ENCODE measurements around the gene SOCS2.

Gene SOCS2

DNA sequence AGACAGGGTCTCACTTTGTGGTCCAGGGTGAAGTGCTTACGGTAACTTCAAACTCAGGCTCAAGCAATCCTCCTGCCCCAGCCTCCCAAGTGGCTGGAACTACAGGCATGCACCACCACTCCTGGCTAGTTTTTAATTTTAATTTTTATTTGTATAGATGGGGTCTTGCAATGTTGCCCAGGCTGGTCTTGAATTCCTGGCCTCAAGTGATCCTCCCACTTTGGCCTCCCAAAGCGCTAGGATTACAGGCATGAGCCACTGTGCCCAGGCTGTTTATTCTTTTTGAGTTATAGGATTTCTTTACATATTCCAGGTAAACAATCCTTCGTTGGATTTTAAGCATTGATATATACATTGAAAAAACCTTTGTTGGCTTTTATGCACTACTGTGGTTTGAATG, 26.7 kb downstream of the SOCS2 start:
- TF ChIP-seq GLIS3 (CRISPR knock-in tag; IDR thresholded peaks at IDR 0.05), result no peak
- no peak for ATAC-seq

DNA sequence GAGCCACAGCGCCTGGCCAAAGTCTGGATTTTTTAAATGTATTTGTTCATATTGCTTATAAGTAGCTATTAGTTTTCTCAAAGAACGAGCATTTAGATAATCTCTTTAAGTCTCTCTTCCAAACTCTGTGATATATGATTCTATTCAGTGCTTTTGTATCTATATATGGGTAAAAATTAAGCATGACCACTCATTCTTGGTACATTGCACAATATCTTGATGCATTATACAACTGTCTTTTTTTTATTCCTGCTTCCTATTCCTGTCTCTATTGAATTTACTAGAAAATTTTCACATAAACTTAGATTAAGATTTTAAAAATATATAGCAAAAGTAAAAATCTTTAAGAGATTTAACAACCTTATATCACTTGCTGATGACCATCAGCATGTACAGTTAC, 29.1 kb downstream of the SOCS2 start:
- TF ChIP-seq ZC3H10 (CRISPR knock-in tag; IDR thresholded peaks at IDR 0.05), result no peak
- no peak for TF ChIP-seq BACH2 (CRISPR knock-in tag; IDR thresholded peaks at IDR 0.05; ENCODE audit: borderline replicate concordance)
- no peak for TF ChIP-seq GLIS3 (CRISPR knock-in tag; IDR thresholded peaks at IDR 0.05)
- TF ChIP-seq ESRRG (CRISPR knock-in tag; IDR thresholded peaks at IDR 0.05), result no peak
- TF ChIP-seq PPARA (CRISPR knock-in tag; IDR thresholded peaks at IDR 0.05; ENCODE audit: borderline replicate concordance), result no peak
- TF ChIP-seq, protein P1, sequence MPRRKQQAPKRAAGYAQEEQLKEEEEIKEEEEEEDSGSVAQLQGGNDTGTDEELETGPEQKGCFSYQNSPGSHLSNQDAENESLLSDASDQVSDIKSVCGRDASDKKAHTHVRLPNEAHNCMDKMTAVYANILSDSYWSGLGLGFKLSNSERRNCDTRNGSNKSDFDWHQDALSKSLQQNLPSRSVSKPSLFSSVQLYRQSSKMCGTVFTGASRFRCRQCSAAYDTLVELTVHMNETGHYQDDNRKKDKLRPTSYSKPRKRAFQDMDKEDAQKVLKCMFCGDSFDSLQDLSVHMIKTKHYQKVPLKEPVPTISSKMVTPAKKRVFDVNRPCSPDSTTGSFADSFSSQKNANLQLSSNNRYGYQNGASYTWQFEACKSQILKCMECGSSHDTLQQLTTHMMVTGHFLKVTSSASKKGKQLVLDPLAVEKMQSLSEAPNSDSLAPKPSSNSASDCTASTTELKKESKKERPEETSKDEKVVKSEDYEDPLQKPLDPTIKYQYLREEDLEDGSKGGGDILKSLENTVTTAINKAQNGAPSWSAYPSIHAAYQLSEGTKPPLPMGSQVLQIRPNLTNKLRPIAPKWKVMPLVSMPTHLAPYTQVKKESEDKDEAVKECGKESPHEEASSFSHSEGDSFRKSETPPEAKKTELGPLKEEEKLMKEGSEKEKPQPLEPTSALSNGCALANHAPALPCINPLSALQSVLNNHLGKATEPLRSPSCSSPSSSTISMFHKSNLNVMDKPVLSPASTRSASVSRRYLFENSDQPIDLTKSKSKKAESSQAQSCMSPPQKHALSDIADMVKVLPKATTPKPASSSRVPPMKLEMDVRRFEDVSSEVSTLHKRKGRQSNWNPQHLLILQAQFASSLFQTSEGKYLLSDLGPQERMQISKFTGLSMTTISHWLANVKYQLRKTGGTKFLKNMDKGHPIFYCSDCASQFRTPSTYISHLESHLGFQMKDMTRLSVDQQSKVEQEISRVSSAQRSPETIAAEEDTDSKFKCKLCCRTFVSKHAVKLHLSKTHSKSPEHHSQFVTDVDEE (CRISPR knock-in tag; IDR thresholded peaks at IDR 0.05), result no peak
- TF ChIP-seq, protein P2, sequence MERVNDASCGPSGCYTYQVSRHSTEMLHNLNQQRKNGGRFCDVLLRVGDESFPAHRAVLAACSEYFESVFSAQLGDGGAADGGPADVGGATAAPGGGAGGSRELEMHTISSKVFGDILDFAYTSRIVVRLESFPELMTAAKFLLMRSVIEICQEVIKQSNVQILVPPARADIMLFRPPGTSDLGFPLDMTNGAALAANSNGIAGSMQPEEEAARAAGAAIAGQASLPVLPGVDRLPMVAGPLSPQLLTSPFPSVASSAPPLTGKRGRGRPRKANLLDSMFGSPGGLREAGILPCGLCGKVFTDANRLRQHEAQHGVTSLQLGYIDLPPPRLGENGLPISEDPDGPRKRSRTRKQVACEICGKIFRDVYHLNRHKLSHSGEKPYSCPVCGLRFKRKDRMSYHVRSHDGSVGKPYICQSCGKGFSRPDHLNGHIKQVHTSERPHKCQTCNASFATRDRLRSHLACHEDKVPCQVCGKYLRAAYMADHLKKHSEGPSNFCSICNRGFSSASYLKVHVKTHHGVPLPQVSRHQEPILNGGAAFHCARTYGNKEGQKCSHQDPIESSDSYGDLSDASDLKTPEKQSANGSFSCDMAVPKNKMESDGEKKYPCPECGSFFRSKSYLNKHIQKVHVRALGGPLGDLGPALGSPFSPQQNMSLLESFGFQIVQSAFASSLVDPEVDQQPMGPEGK (CRISPR knock-in tag; IDR thresholded peaks at IDR 0.05; ENCODE audit: borderline replicate concordance), result no peak
- TF ChIP-seq ZNF565 (CRISPR knock-in tag; conservative IDR thresholded peaks at IDR 0.05; ENCODE audit: low read depth), result no peak
- no peak for TF ChIP-seq ARNTL (CRISPR knock-in tag; IDR thresholded peaks at IDR 0.05; ENCODE audit: borderline replicate concordance, low read depth)
- TF ChIP-seq ZFP30 (CRISPR knock-in tag; IDR thresholded peaks at IDR 0.05), result no peak
- TF ChIP-seq CSDC2 (CRISPR knock-in tag; IDR thresholded peaks at IDR 0.05), result no peak
- TF ChIP-seq OSR1 (CRISPR knock-in tag; IDR thresholded peaks at IDR 0.05), result no peak

DNA sequence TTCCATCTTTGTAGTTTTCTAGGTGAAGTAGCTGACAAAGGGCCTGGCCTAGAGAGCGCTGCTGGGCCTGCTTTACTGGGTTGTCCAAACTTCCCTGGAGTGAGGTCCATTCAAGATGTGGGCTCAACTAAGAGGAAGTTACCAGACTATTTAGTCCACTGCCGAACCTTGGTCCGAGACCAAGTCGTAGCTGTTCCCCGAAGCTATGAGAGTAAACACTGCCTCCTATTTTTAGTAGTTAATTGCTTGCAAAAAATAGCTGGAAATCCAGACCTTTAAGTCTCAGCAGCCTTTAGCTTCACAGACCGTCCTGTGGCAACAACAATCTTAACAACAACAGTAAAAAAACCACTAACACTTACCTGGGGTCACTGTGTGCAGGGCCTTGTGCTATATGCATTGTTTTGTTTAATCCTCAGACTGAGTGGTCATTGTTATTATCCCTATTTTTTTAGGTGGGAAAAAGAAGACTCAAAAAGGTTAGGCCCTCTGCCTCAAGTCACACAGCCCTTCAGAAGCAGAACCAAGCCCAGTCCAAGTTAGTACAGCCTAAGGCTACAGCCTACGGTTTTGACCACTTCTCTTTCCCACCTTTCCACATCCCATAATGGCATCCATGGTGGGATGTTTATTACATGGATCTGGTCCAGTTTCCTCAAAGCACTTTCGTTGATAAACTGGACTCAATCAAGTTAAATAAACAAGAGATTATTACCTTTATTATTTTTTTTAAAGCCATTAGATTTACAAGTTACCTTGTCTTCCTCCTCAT, 30.6 kb downstream of the SOCS2 start:
- no peak for ATAC-seq
- TF ChIP-seq ZFP3 (CRISPR knock-in tag; IDR thresholded peaks at IDR 0.05), result no peak

More for the DNA sequence above, 29.1 kb downstream of the SOCS2 start:
- no peak for ATAC-seq

DNA sequence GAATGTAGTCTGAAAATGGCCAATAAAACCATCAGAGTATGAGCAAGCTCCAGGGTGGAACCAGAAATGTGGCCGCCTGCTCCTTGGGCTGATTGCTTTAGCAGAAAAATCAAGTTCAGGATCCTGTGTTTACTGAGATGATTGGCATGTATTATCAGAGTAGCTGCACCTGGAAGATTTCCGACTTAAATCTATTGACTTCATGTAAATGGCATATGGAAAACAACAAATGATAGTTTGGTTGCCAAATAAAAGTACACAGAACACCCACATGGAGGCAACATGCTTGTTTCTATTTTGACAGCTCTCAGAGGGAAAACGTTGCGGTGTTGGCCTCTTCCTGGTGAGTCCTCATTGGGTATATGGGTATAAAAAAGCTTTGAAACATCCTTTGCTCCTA, 31.3 kb downstream of the SOCS2 start:
- no peak for ATAC-seq
- no peak for TF ChIP-seq ZNF565 (CRISPR knock-in tag; conservative IDR thresholded peaks at IDR 0.05; ENCODE audit: low read depth)

DNA sequence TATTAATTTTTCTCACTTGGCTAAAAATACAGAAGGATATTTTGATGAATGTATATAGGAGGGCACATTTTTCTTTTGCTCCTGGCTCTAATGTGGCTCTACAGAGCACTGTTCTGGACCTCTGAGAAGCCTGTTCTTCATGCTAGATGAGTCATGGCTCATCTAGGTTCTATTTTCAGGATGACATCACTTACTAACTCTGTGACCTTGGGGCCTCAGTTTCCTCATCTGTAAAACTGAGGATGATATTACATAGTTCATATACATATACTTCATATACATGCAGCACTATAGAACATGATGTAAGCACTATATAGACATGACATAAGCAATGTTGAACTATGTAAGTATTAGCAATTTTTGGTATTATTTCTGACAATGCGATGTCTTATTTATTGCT, 35.8 kb downstream of the SOCS2 start:
- ATAC-seq, result no peak
- no peak for TF ChIP-seq SNAI2 (CRISPR knock-in tag; IDR thresholded peaks at IDR 0.05)
- TF ChIP-seq ZNF8 (CRISPR knock-in tag; IDR thresholded peaks at IDR 0.05), result no peak
- TF ChIP-seq ZNF565 (CRISPR knock-in tag; conservative IDR thresholded peaks at IDR 0.05; ENCODE audit: low read depth), result no peak
- TF ChIP-seq CSDC2 (CRISPR knock-in tag; IDR thresholded peaks at IDR 0.05), result no peak
- TF ChIP-seq, protein P3, sequence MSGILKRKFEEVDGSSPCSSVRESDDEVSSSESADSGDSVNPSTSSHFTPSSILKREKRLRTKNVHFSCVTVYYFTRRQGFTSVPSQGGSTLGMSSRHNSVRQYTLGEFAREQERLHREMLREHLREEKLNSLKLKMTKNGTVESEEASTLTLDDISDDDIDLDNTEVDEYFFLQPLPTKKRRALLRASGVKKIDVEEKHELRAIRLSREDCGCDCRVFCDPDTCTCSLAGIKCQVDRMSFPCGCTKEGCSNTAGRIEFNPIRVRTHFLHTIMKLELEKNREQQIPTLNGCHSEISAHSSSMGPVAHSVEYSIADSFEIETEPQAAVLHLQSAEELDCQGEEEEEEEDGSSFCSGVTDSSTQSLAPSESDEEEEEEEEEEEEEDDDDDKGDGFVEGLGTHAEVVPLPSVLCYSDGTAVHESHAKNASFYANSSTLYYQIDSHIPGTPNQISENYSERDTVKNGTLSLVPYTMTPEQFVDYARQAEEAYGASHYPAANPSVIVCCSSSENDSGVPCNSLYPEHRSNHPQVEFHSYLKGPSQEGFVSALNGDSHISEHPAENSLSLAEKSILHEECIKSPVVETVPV (CRISPR knock-in tag; IDR thresholded peaks at IDR 0.05), result no peak
- TF ChIP-seq, protein P1 (CRISPR knock-in tag; IDR thresholded peaks at IDR 0.05), result no peak
- TF ChIP-seq ZFP30 (CRISPR knock-in tag; IDR thresholded peaks at IDR 0.05), result no peak
- no peak for TF ChIP-seq ISL1 (CRISPR knock-in tag; IDR thresholded peaks at IDR 0.05)
- TF ChIP-seq PPARA (CRISPR knock-in tag; IDR thresholded peaks at IDR 0.05; ENCODE audit: borderline replicate concordance), result no peak
- no peak for TF ChIP-seq OSR1 (CRISPR knock-in tag; IDR thresholded peaks at IDR 0.05)
- no peak for TF ChIP-seq ESRRG (CRISPR knock-in tag; IDR thresholded peaks at IDR 0.05)
- no peak for TF ChIP-seq TOX (CRISPR knock-in tag; IDR thresholded peaks at IDR 0.05; ENCODE audit: borderline replicate concordance)
- no peak for TF ChIP-seq RARB (CRISPR knock-in tag; IDR thresholded peaks at IDR 0.05)
- no peak for TF ChIP-seq ZC3H10 (CRISPR knock-in tag; IDR thresholded peaks at IDR 0.05)
- no peak for TF ChIP-seq ARNTL (CRISPR knock-in tag; IDR thresholded peaks at IDR 0.05; ENCODE audit: borderline replicate concordance, low read depth)
- no peak for TF ChIP-seq TCF4 (CRISPR knock-in tag; IDR thresholded peaks at IDR 0.05; ENCODE audit: borderline replicate concordance)
- TF ChIP-seq, protein P4, sequence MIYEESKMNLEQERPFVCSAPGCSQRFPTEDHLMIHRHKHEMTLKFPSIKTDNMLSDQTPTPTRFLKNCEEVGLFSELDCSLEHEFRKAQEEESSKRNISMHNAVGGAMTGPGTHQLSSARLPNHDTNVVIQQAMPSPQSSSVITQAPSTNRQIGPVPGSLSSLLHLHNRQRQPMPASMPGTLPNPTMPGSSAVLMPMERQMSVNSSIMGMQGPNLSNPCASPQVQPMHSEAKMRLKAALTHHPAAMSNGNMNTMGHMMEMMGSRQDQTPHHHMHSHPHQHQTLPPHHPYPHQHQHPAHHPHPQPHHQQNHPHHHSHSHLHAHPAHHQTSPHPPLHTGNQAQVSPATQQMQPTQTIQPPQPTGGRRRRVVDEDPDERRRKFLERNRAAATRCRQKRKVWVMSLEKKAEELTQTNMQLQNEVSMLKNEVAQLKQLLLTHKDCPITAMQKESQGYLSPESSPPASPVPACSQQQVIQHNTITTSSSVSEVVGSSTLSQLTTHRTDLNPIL (CRISPR knock-in tag; IDR thresholded peaks at IDR 0.05; ENCODE audit: low read depth), result no peak
- TF ChIP-seq, protein P5, sequence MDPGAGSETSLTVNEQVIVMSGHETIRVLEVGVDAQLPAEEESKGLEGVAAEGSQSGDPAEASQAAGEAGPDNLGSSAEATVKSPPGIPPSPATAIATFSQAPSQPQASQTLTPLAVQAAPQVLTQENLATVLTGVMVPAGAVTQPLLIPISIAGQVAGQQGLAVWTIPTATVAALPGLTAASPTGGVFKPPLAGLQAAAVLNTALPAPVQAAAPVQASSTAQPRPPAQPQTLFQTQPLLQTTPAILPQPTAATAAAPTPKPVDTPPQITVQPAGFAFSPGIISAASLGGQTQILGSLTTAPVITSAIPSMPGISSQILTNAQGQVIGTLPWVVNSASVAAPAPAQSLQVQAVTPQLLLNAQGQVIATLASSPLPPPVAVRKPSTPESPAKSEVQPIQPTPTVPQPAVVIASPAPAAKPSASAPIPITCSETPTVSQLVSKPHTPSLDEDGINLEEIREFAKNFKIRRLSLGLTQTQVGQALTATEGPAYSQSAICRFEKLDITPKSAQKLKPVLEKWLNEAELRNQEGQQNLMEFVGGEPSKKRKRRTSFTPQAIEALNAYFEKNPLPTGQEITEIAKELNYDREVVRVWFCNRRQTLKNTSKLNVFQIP (CRISPR knock-in tag; IDR thresholded peaks at IDR 0.05; ENCODE audit: borderline replicate concordance, low read depth), result no peak
